Measurements from ENCODE around the gene INHBA.

The INHBA gene

GRCh38 chr7:41725013-41725412 lies 22.1 kb upstream of the INHBA start:
- TF ChIP-seq CTCF (IDR thresholded peaks at IDR 0.05; ENCODE audit: insufficient read depth, low read length, poor library complexity, severe bottlenecking), result no peak
- H3K4me3 ChIP-seq (replicated peaks; ENCODE audit: low read depth, low read length), result no peak overlapping the region
- no peaks in the 10 kb centered on the region; the same call in 1 of the 2 replicates for H3K27me3 ChIP-seq (replicated peaks; ENCODE audit: control insufficient read depth, insufficient read depth, low read length)
- no peaks in the 10 kb centered on the region for H3K36me3 ChIP-seq (ENCODE audit: control insufficient read depth, insufficient read depth, low read length)
- no peak for DNase-seq (ENCODE audit: extremely low read depth, insufficient read length)

GRCh38 chr7:41720886-41721285 lies 18.0 kb upstream of the INHBA start:
- DNase-seq (ENCODE audit: extremely low read depth, insufficient read length), result no peak
- Histone ChIP-seq H3K27me3 (replicated peaks; ENCODE audit: control insufficient read depth, insufficient read depth, low read length) (no peaks in the 10 kb centered on the region; the same call in 1 of the 2 replicates), H3K36me3 (ENCODE audit: control insufficient read depth, insufficient read depth, low read length) (no peaks in the 10 kb centered on the region), H3K4me3 (replicated peaks; ENCODE audit: low read depth, low read length) (no peak overlapping the region)
- TF ChIP-seq CTCF (IDR thresholded peaks at IDR 0.05; ENCODE audit: insufficient read depth, low read length, poor library complexity, severe bottlenecking), result no peak

GRCh38 chr7:41720046-41720445 lies 17.2 kb upstream of the INHBA start:
- no peak for DNase-seq (ENCODE audit: extremely low read depth, insufficient read length)
- Histone ChIP-seq H3K4me3 (replicated peaks; ENCODE audit: low read depth, low read length) (no peak overlapping the region), H3K27me3 (replicated peaks; ENCODE audit: control insufficient read depth, insufficient read depth, low read length) (no peaks in the 10 kb centered on the region), H3K36me3 (ENCODE audit: control insufficient read depth, insufficient read depth, low read length) (no peaks in the 10 kb centered on the region)
- TF ChIP-seq CTCF (IDR thresholded peaks at IDR 0.05; ENCODE audit: insufficient read depth, low read length, poor library complexity, severe bottlenecking), result no peak

GRCh38 chr7:41716691-41717090 lies 13.8 kb upstream of the INHBA start:
- no peak overlapping the region for H3K4me3 ChIP-seq (replicated peaks; ENCODE audit: low read depth, low read length)
- no peaks in the 10 kb centered on the region for H3K27me3 ChIP-seq (replicated peaks; ENCODE audit: control insufficient read depth, insufficient read depth, low read length)
- no peaks in the 10 kb centered on the region for H3K36me3 ChIP-seq (ENCODE audit: control insufficient read depth, insufficient read depth, low read length)
- DNase-seq (ENCODE audit: extremely low read depth, insufficient read length), result no peak
- TF ChIP-seq CTCF (IDR thresholded peaks at IDR 0.05; ENCODE audit: insufficient read depth, low read length, poor library complexity, severe bottlenecking), result no peak

- TF ChIP-seq CTCF (IDR thresholded peaks at IDR 0.05; ENCODE audit: insufficient read depth, low read length, poor library complexity, severe bottlenecking), result no peak
- no peaks in the 10 kb centered on the region for H3K27me3 ChIP-seq (replicated peaks; ENCODE audit: control insufficient read depth, insufficient read depth, low read length)
- H3K36me3 ChIP-seq (ENCODE audit: control insufficient read depth, insufficient read depth, low read length), result no peaks in the 10 kb centered on the region
- DNase-seq (ENCODE audit: extremely low read depth, insufficient read length), result no peak
- H3K4me3 ChIP-seq (replicated peaks; ENCODE audit: low read depth, low read length), result no peak overlapping the region
These were observed 12.1 kb upstream of the INHBA start for GRCh38 chr7:41715000-41715399.
